Stimulated activated CD4-positive, alpha-beta T cell treated with anti-CD3 and anti-CD28 coated beads, Interleukin-2, amount 100 ng/mL, for 24 hours (primary cell): ENCODE data around the gene GLRB.
"Not testable (repeated sequence)": the region's sequence is repeated elsewhere in the genome, so short reads cannot be mapped to it uniquely, and the experiment has no call there.

Experiments used
- DNase-seq, 2 donors: peaks; one replicate each; pipeline ENCODE4 v3.0.0-alpha.2; 2020

Gene GLRB

DNA sequence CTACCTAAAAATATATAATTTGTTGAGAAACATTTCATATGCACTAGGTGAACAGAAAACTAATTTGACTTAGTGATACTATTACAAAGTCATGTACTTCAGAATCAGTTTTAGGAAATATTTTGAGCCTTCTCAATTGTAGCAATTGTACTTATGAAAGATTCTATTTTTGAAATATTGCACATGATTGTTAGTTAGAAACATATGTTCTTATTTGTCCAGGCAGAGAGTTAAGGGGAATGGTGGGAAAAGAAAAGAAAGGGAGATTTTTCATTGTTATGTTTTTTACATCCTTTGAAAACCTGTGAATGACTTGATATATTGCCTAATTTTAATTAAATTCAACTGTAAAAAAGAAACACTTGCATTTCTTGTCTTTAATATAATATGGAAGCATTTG, 66.0 kb downstream of the GLRB start:
- no peak for DNase-seq

DNA sequence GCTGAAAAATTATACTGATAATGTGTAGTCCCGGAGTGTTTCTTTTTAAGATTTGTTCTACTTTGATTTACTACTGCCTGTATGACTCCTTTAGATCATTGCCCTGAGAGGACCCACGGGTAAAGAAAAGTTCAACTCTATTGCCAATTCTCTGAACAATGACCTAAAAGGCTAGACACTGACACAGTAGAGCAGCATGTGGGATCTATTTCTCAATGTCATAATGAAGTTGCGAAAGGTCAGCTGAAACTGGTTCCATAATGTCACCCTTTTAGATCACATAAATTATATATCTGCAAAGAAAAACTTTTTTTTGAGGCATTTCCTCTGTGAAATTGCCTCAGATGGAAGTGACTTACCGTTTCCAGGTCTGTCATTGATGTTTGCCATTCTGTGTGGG, 67.4 kb downstream of the GLRB start:
- DNase-seq, result no peak

DNA sequence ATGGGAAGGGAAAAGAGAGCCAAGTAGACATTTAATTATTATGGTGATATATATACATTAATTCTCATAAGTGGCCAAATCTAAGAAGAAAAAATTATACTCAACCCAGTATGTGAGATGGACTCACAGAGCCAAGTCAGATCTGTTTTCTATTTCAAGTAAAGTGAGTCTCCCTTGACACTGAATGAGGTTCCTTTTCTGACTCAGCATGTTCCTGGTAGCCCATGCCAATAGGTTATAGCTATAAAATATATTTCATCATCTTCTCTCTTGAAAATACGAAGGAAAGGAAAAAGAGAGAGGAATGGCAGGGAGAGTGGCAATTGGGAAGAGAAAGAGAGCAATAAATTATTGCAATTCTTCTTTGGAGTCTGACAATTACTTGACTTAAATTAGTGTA, 75.8 kb downstream of the GLRB start:
- DNase-seq, result no peak

DNA sequence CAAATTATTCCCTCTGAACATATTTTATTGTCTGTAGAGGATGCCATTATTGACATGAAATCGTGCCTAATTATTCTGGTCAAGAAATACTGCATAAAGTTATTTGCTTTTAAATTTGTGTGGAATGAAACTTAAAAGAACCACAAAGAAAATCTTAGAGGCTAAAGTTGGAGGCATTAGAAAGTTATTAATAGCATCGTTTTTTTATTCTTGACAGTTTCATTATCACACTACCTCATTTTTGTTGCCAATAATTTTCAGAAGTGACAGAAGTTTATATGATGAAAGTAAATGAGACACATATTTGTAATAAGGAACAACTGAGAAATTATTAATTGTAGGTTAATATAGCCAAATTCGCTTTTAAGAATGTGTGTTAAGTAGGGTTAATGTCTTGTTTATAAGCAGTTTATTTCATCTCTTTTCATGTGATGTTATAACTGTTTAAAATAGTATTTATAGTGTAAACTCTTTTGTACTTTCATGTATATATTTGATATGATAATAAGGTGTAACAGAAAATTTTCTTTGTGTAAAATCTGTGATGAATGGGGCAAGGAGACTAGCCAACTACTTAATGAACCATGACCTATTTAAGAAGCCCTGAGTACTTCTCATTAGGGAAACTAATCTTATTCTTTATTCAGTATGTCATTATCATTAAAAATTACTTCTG, 90.1 kb downstream of the GLRB start:
- DNase-seq, result no peak

DNA sequence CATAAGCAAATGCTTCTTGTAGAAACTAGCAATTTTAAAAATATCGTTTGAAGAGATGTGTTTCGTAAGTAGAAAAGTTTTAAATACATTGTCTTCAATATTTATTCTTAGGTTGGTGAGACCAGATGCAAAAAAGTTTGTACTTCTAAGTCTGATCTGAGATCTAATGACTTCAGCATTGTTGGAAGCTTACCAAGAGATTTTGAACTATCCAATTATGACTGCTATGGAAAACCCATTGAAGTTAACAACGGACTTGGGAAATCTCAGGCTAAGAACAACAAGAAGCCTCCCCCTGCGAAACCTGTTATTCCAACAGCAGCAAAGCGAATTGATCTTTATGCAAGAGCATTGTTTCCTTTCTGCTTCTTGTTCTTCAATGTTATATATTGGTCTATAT, 94.4 kb downstream of the GLRB start:
- DNase-seq, result no peak

DNA sequence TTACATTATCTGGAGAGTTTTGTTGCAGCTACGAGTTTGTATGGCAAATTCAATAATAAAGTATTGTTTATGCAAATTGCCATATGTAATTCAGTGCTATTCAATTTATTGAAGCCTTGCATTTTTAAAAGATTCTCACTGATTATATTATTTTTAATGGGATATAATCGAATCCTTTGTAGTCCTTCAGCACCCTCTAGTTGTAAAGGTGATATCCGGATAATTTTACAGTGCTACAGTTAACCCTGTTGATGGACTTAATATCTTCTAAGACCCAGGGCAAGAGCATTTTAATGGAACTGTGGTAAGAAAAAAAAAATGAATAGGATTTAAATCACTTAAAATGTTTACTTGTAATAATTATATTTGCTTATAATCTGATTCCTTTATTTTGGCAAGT, 96.1 kb downstream of the GLRB start:
- no peak for DNase-seq

DNA sequence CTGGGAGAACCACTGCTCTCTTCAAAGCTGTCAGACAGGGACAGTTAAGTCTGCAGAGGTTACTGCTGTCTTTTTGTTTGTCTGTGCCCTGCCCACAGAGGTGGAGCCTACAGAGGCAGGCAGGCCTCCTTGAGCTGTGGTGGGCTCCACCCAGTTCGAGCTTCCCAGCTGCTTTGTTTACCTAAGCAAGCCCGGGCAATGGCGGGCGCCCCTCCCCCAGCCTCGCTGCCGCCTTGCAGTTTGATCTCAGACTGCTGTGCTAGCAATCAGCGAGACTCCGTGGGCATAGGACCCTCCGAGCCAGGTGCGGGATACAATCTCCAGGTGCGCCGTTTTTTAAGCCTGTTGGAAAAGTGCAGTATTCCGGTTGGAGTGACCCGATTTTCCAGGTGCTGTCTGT, 104.3 kb downstream of the GLRB start:
- DNase-seq, result not testable (repeated sequence)

DNA sequence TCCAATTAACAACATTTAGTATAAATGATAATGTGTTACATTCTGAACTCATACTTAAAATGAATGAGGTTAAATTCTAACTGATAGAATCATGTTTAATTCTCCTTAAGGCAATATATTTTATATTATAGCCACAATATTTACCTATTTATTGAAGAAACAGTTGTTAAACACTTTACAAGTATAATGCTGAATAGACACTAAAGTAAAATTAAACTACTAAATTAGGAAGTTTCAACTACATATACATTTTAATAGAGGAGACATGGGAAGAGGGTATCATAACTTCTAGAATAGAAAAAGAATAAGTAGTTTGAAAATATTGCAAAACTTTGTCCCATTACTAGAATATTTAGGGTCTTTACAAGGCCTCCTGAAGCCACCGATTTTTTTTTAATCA, 108.3 kb downstream of the GLRB start:
- DNase-seq, result no peak

DNA sequence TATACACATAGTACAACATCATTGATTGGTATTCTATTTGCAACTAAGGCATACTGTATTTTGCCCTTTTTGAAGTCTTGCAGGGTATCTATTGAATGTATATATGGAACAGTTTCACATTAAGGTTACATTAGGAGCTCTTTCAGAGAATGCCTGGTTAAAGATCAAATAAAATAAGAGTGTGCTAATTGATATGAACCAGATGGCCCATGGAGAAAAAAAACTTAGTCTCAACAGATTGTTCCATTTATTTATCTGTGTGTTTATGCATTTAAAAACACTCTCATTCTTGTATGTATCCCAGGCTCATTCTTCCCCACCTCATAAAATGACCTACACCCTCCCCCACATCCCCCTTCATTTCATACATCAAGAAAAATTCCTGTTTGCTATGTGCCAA, 109.4 kb downstream of the GLRB start:
- no peak for DNase-seq

DNA sequence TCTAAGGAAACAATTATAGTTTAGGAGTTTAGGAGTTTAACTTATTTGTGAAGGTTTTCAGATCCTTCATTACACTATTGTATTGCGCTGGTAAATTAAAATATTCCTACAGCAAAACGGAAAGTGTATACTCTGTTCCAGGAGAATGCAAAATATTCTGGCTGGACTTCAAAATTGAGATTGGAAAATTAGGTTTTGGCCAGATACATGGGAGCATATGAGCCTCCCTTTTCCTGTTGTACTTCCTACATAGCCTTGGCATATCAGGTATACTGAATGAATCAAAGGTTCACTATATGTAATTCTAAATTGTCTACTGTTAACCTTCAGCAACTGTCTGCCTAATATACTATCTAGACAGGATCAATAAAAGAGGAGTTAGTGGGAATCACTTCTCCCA, 119.4 kb downstream of the GLRB start:
- DNase-seq, result no peak

DNA sequence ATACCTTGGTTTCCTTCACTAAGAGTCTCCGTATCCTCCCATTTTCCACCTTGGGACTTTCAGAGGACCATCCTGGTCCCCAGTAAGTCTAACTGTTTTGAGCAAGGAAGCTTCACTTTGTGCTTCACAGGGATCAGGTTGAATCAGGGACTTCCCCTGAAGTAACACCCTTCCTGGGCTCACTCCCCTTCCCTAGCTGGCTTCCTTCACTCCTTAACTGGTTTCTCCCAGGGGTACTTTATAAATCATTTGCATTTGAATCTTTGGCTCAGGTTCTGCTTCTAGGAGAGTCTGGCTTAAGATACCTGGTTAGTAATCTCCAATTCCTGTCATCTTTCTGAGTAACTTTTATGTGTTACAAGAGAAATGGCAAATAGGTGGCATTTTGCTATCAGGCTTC, 120.1 kb downstream of the GLRB start:
- DNase-seq, result no peak

DNA sequence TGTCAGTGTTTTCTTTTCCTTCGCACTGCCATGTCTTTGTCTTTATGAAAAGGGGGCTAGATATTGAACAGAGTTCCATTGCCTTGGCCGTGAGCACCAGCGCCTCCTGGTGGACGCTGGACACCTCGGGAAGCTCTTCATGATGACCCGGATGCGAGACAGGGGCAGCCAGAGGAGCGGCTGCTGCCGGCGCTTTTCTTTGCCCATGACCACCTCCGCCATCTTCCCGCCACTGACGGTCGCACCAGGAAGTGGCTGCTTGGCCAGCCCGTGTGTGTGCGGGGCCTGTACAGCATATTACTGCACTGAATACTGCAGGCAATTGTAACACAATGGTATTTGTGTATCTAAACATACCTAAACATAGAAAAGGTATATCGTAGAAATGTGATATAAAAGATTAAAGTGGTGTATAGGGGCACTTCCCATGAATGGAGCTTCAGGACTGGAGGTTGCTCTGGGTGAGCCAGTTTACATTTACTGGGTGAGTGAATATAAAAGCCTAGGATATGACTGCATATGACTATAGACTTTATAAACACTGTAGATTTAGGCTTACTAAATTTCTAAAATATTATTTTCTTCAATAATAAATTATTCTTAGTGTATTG, 128.8 kb downstream of the GLRB start:
- DNase-seq, result peak; percentile 23 to 46

DNA sequence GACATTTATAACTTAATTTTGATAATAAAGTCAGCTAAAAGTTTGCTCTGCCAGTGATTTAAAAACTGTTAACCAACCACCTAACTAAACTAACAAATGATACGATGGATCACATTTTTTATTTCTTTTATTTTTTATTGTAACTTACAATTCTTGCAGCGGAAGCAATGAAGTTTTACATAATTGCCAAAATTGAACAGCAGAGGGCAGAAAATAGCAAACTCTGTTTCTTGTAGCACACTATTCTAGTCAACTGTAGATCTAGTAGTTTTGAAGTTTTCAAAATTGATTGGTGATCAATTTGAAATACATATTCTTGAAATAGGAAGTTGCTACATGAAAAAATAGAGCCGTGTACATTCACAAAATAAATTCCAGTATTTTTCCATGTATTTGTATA, 141.8 kb downstream of the GLRB start:
- DNase-seq, result no peak

DNA sequence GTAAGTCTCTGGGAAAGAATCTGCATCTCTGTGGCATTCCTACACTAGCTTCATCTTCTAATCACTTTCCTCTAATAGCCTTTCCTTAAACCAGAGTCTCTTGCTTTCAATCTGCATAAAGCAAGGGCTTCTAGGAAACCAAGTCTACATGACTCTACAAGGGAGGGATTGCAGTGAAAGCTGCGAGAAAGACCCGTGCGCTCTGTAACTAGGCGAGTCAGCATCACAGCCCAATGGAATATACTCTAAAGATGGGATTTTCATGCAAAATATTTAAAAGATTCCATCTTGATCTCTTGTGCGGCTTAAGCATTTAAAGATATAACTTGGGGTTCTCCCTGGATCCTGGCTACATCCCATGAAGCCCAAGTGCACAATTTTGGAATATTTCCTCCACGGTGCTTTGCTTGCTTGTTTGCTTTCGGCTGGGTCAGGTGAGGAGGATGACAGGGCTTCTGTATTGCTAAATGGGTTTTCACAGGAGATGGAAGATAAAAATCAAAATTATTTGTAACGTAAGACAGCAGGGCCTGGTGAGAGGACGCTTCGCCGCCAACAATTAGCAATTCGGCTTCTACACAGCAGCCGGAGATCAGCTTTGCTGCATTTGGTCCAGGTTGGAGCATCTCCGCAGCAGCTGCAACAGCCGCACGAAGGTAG, 143.9 kb downstream of the GLRB start:
- no peak for DNase-seq

DNA sequence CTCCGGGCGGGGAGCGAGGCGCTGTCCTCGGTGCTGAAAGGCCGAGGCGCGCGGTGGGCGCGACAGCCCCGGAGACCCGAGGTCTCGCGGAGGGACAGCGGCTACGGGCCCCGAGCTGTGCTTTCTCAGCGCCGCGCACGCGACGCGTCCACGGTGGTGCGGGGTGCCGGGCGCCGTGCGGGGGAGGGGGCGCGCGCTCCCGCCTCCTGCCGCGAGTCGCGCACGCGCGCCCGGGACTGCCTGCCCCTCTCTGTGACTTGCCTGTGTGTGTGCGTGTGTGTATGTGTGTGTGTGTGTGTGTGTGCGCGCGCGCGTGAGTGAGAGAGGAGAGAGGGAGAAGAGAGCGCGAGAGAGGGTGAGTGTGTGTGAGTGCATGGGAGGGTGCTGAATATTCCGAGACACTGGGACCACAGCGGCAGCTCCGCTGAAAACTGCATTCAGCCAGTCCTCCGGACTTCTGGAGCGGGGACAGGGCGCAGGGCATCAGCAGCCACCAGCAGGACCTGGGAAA, 144.5 kb downstream of the GLRB start, which contains the start of gene GRIA2:
GRIA2 (plus strand) TSS at position 358 of the 511 bp plus-strand sequence. CDS start 315 bp downstream, outside the sequence.
- DNase-seq, result peak in 1 of 2 donors; percentile 26

DNA sequence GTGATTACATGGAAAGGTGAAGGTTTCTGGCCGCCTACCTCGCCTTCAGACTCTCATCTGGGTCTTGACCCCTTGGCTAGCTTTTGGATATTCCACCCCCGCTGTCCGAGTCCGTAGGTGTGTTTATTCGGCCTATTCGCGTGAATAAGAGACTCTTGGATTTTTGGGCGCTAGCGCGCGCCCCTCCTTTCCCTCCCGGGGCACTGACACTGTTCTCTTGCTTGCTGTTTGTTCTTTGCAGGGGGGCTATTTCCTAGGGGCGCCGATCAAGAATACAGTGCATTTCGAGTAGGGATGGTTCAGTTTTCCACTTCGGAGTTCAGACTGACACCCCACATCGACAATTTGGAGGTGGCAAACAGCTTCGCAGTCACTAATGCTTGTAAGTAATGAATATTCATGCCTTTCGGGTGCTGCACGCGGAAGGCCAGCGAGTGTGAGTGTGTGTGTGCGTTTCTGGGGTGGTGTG, 145.5 kb downstream of the GLRB start:
- no peak for DNase-seq
